Right hindlimb (tissue), 1 donor: Measurements from ENCODE around the gene TUB.

ENCODE experiments used
- DNase-seq: peaks from one replicate; pipeline ENCODE4 v3.0.0-alpha.2; 2018

Gene TUB

GRCh38 chr11:8045839-8046238, 35.2 kb upstream of the TUB start:
- no peak for DNase-seq

GRCh38 chr11:8047382-8047781, 33.6 kb upstream of the TUB start:
- DNase-seq, result no peak

GRCh38 chr11:8049084-8049483, 31.9 kb upstream of the TUB start:
- DNase-seq, result no peak

GRCh38 chr11:8055091-8055835, 25.7 kb upstream of the TUB start:
- no peak for DNase-seq

- no peak for DNase-seq
These were observed 25.0 kb upstream of the TUB start for GRCh38 chr11:8055836-8056526.

GRCh38 chr11:8056810-8057463, 24.1 kb upstream of the TUB start:
- no peak for DNase-seq

- no peak for DNase-seq
These were observed 22.8 kb upstream of the TUB start for GRCh38 chr11:8058216-8058615.

- no peak for DNase-seq
These were observed 22.0 kb upstream of the TUB start for GRCh38 chr11:8059030-8059429.

GRCh38 chr11:8059571-8060011, 21.4 kb upstream of the TUB start:
- DNase-seq, result no peak

- no peak for DNase-seq
These were observed 20.8 kb upstream of the TUB start for GRCh38 chr11:8060146-8060719.

- no peak for DNase-seq
These were observed 20.0 kb upstream of the TUB start for GRCh38 chr11:8060801-8061554.

- no peak for DNase-seq
These were observed 19.2 kb upstream of the TUB start for GRCh38 chr11:8061555-8062428.

- no peak for DNase-seq
These were observed 18.2 kb upstream of the TUB start for GRCh38 chr11:8062781-8063257.

GRCh38 chr11:8063324-8063723, 17.7 kb upstream of the TUB start:
- DNase-seq, result peak; percentile 56

- no peak for DNase-seq
These were observed 16.0 kb upstream of the TUB start for GRCh38 chr11:8065031-8065430.

- DNase-seq, result no peak
These were observed 14.7 kb upstream of the TUB start for GRCh38 chr11:8066036-8066910.

GRCh38 chr11:8066911-8067455, 14.0 kb upstream of the TUB start:
- no peak for DNase-seq

- DNase-seq, result no peak
These were observed 13.5 kb upstream of the TUB start for GRCh38 chr11:8067567-8067928.

- no peak for DNase-seq
These were observed 13.0 kb upstream of the TUB start for GRCh38 chr11:8067929-8068575.
